PC-3 (cell line): ENCODE data around the gene FOSL1. TPM values are rescaled to one million over a fixed set of nuclear protein-coding genes. Genes with fewer than 3 reads are reported as not detected.

Source experiments
- ATAC-seq: fragments of 200-7000 bp; cut with Tn5 transposase; 2 replicates; pipeline ENCODE4 v1.9.1; 2020; ENCODE audit warnings: mild to moderate bottlenecking, moderate library complexity
- BruUV-seq: library from RNA; stranded (reverse); fragments of 400-500 nt; replicated peaks from 2 replicates; lab custom pipeline; 2021; lab: Mats Ljungman, UMichigan
- CTCF ChIA-PET: fragments of 300-600 bp; sonication (Branson Sonifier 250); formaldehyde crosslinking; loops from one replicate; lab custom pipeline; 2022; ENCODE audit warnings: antibody characterized with exemption; lab: Charles Lee
- POLR2A ChIA-PET: fragments of 300-600 bp; sonication (Branson Sonifier 250); formaldehyde crosslinking; loops from one replicate; lab custom pipeline; 2022; ENCODE audit warnings: antibody characterized with exemption; ENCODE audit not compliant: unreplicated experiment; lab: Charles Lee
- DNase-seq: peaks from one replicate; pipeline ENCODE4 v3.0.0-alpha.2; 2015
- H2AFZ ChIP-seq: fragments of 300-600 bp; sonication (generic); 2 replicates; pipeline ENCODE4 v1.6.0; 2016; ENCODE audit warnings: antibody characterized with exemption, low read length
- H3F3A ChIP-seq: fragments of 300-600 bp; sonication (generic); one replicate; pipeline ENCODE4 v1.6.0; 2017; ENCODE audit warnings: antibody characterized with exemption, low read length, control low read depth, mild to moderate bottlenecking; ENCODE audit not compliant: unreplicated experiment
- H3K27ac ChIP-seq: fragments of 300-600 bp; sonication (generic); 2 replicates; pipeline ENCODE4 v1.5.1; 2016; ENCODE audit warnings: mild to moderate bottlenecking, low read length
- H3K27me3 ChIP-seq: fragments of 300-600 bp; sonication (generic); 2 replicates; pipeline ENCODE4 v1.6.1; 2016; ENCODE audit warnings: low read length, mixed read lengths
- H3K36me3 ChIP-seq: fragments of 300-600 bp; sonication (generic); 2 replicates; pipeline ENCODE4 v1.6.1; 2016; ENCODE audit warnings: low read depth, mixed run types, low read length, mixed read lengths
- H3K4me1 ChIP-seq: fragments of 300-600 bp; sonication (generic); 2 replicates; pipeline ENCODE4 v1.5.1; 2016; ENCODE audit warnings: low read length; ENCODE audit not compliant: insufficient read depth
- H3K4me2 ChIP-seq: fragments of 300-600 bp; sonication (generic); 2 replicates; pipeline ENCODE4 v1.6.0; 2016; ENCODE audit warnings: low read length
- H3K4me3 ChIP-seq: fragments of 300-600 bp; sonication (generic); 2 replicates; pipeline ENCODE4 v1.5.1; 2016; ENCODE audit warnings: mild to moderate bottlenecking, low read length, mixed read lengths
- H3K79me2 ChIP-seq: fragments of 300-600 bp; sonication (generic); 2 replicates; pipeline ENCODE4 v1.6.1; 2017; ENCODE audit warnings: low read length, mixed read lengths
- H3K9ac ChIP-seq: fragments of 300-600 bp; sonication (generic); 2 replicates; pipeline ENCODE4 v1.6.0; 2016; ENCODE audit warnings: mild to moderate bottlenecking, low read length
- H3K9me2 ChIP-seq: fragments of 300-600 bp; sonication (generic); replicated peaks from 2 replicates; pipeline ENCODE4 v1.6.1; 2016; ENCODE audit warnings: mixed run types, low read length, mixed read lengths
- H3K9me3 ChIP-seq: fragments of 300-600 bp; sonication (generic); 2 replicates; pipeline ENCODE4 v1.6.1; 2016; ENCODE audit warnings: low read length, mixed read lengths
- H4K20me1 ChIP-seq: fragments of 300-600 bp; sonication (generic); 2 replicates; pipeline ENCODE4 v1.6.1; 2016; ENCODE audit warnings: low read length, mixed read lengths
- CTCF ChIP-seq: fragments of 300-600 bp; sonication (generic); conservative IDR thresholded peaks from 2 replicates; pipeline ENCODE4 v1.5.1; 2017; ENCODE audit warnings: antibody characterized with exemption, low read depth, mild to moderate bottlenecking, low read length
- EZH2 ChIP-seq: fragments of 300-600 bp; sonication (generic); IDR thresholded peaks from one replicate; pipeline ENCODE4 v1.6.1; 2017; ENCODE audit warnings: antibody characterized with exemption, mild to moderate bottlenecking, low read length; ENCODE audit not compliant: unreplicated experiment
- EZH2phosphoT487 ChIP-seq: fragments of 300-600 bp; sonication (generic); IDR thresholded peaks from 2 replicates; pipeline ENCODE4 v1.6.1; 2018; ENCODE audit warnings: mild to moderate bottlenecking, antibody characterized with exemption, low read length, borderline replicate concordance
- intact Hi-C: fragments of 100-400 bp; cut with micrococcal nuclease; formaldehyde crosslinking; loops from 2 replicates; pipeline ENCODE4 v1.9.0; 2023
- total RNA-seq: library from RNA; depleted of rRNA; stranded (reverse); fragments of >200 nt; gene quantifications from 2 replicates; pipeline ENCODE4 v1.2.3, GENCODE V29; 2014

The FOSL1 gene
- total RNA-seq, 1 experiment from 2014 or later, result 656 TPM

- Histone ChIP-seq H3K9ac (peak within 1 kb of the TSS; percentile 90), H3K9me2 (no peaks in the 10 kb centered on the region), H3F3A (peaks cover 11% of the 10 kb centered on the region), H3K79me2 (peaks cover 68% of the 10 kb centered on the region), H3K4me3 (peak within 1 kb of the TSS; percentile 79), H3K4me1 (peaks cover 42% of the 10 kb centered on the region), H2AFZ (peak within 1 kb of the TSS; percentile 93), H4K20me1 (peaks cover 45% of the 10 kb centered on the region), H3K4me2 (peak within 1 kb of the TSS; percentile 98), H3K27ac (peak within 1 kb of the TSS; percentile 74), H3K36me3 (peaks cover 37% of the 10 kb centered on the region), H3K27me3 (no peaks in the 10 kb centered on the region), H3K9me3 (no peaks in the 10 kb centered on the region)
- POLR2A ChIA-PET, result interaction anchor here (0.5 to 1.4 kb wide), 8 partner anchors 9 to 1518 kb away, joined by 3 to 6 read pairs (median 4); partner anchors contain the start of genes CCDC85B, CCDC88B and RELA
- no peak for TF ChIP-seq EZH2
- no peak for TF ChIP-seq CTCF
- no peak for TF ChIP-seq EZH2phosphoT487
- DNase-seq (peak; percentile 99), ATAC-seq (peak; percentile 57)
- intact Hi-C loops, result loop anchor here (2.0 kb wide), 1 partner anchor 31 kb away; the partner anchor contains the start of gene FIBP
- CTCF ChIA-PET, result interaction anchor here (0.5 to 2.6 kb wide), 2 partner anchors 31 to 143 kb away, joined by 3 to 26 read pairs; partner anchors contain the start of gene FIBP
- no TSS peak for BruUV-seq
Measured at GRCh38 chr11:65857853-65858680, 42.1 kb downstream of the FOSL1 start, which contains the start of gene CFL1. TSS of gene CFL1 (minus strand) at chr11:65858180. CDS start at chr11:65858099, 81 bp downstream.

GRCh38 chr11:65857500-65857852, 42.7 kb downstream of the FOSL1 start:
- BruUV-seq, result no TSS peak
- DNase-seq (peak; percentile 39), ATAC-seq (no peak)
- intact Hi-C loops, result no loop called here
- Histone ChIP-seq H3K4me2 (peak overlapping the region; percentile 95), H3K9me3 (no peaks in the 10 kb centered on the region), H4K20me1 (peaks cover 49% of the 10 kb centered on the region), H3K9me2 (no peaks in the 10 kb centered on the region), H3K9ac (peak overlapping the region; percentile 90), H3K27ac (peak overlapping the region; percentile 72), H3K4me3 (peak overlapping the region; percentile 79), H2AFZ (no peak overlapping the region), H3K79me2 (peaks cover 62% of the 10 kb centered on the region), H3K27me3 (no peaks in the 10 kb centered on the region), H3F3A (peaks cover 11% of the 10 kb centered on the region), H3K36me3 (peaks cover 42% of the 10 kb centered on the region), H3K4me1 (peaks cover 42% of the 10 kb centered on the region)
- ChIA-PET POLR2A (interaction anchor here (0.6 kb wide), 1 partner anchor 40 kb away, joined by 3 read pairs; no protein-coding TSS in a partner anchor), CTCF (interaction anchor here (0.5 kb wide), 1 partner anchor 88 kb away, joined by 6 read pairs; no protein-coding TSS in a partner anchor)
- TF ChIP-seq CTCF (no peak), EZH2 (no peak), EZH2phosphoT487 (no peak)
